Lower lobe of right lung (tissue), 2 donors: ENCODE results near the gene RNF175. TPM values are rescaled to one million over a fixed set of nuclear protein-coding genes. Genes with fewer than 3 reads are reported as not detected.

Experiments
- ATAC-seq, 2 donors: fragments of 200-7000 bp; cut with Tn5 transposase; one replicate each; pipeline ENCODE4 v1.9.1; 2020 to 2022; ENCODE audit warnings: mild to moderate bottlenecking in 2 of 2, moderate library complexity in 2 of 2
- DNase-seq: peaks from one replicate; pipeline ENCODE4 v3.0.0-alpha.2; 2020
- H3K27ac ChIP-seq: fragments of 200-600 bp; one replicate; pipeline ENCODE4 v1.8.0; 2022
- H3K27me3 ChIP-seq: fragments of 200-600 bp; one replicate; pipeline ENCODE4 v1.8.0; 2022; ENCODE audit warnings: low read depth
- H3K36me3 ChIP-seq: fragments of 200-600 bp; one replicate; pipeline ENCODE4 v1.8.0; 2022; ENCODE audit warnings: mild to moderate bottlenecking
- H3K4me1 ChIP-seq: fragments of 200-600 bp; one replicate; pipeline ENCODE4 v1.8.0; 2022
- H3K4me3 ChIP-seq: fragments of 200-600 bp; one replicate; pipeline ENCODE4 v1.8.0; 2022; ENCODE audit warnings: mild to moderate bottlenecking
- H3K9me3 ChIP-seq: fragments of 200-600 bp; one replicate; pipeline ENCODE4 v1.8.0; 2022
- CTCF ChIP-seq: fragments of 200-600 bp; IDR thresholded peaks from one replicate; pipeline ENCODE4 v1.8.0; 2022; ENCODE audit warnings: antibody characterized with exemption, mild to moderate bottlenecking
- intact Hi-C: fragments of 100-400 bp; cut with DNase I; formaldehyde crosslinking; loops from one replicate; pipeline ENCODE4 v1.11.0; 2022
- total RNA-seq: library from RNA; stranded (reverse); fragmentation: NEBNext Ultra II Directional; extraction: Animal tissue kit (Norgen Biotek cat#: 25700); gene quantifications from one replicate; pipeline ENCODE4 v1.2.1, GENCODE V29; 2021
- donor health status: DM: no; HTN: yes; CAD: no; lungs with severe emphysema.

The RNF175 gene
- total RNA-seq, 1 donor from 2014 or later, result 0.12 TPM

GRCh38 chr4:153778383-153778782 lies 18.6 kb upstream of the RNF175 start:
- Histone ChIP-seq H3K27ac (no peak overlapping the region), H3K4me3 (no peak overlapping the region), H3K27me3 (peaks cover 5% of the 10 kb centered on the region), H3K36me3 (no peaks in the 10 kb centered on the region), H3K4me1 (no peaks in the 10 kb centered on the region), H3K9me3 (no peaks in the 10 kb centered on the region)
- intact Hi-C loops, result no loop called here
- TF ChIP-seq CTCF, result no peak
- DNase-seq, result no peak
- ATAC-seq, result no peak

DNA sequence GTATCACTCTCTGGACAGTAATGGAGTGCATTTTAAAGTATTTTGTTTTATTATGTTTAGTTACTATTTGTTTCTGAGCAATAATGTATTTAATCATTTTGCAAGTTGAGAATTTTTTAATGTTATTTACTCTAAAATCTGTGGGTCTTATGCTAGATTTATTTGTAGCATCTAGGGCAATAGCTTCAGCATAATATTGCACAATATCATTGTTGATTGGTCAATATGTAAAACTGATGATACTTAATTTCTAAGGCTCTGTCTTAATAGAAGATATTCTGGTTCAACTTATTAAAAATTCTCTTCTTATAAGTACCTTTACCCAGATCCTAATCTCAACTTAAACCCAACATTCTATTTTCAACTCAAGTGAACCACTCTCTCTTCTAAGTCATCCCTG lies 17.6 kb upstream of the RNF175 start:
- H3K4me1 ChIP-seq, result no peaks in the 10 kb centered on the region
- no peaks in the 10 kb centered on the region for H3K36me3 ChIP-seq
- intact Hi-C loops, result no loop called here
- no peak overlapping the region for H3K27ac ChIP-seq
- no peak for TF ChIP-seq CTCF
- no peak for DNase-seq
- peaks cover 4% of the 10 kb centered on the region for H3K27me3 ChIP-seq
- no peaks in the 10 kb centered on the region for H3K9me3 ChIP-seq
- no peak for ATAC-seq
- H3K4me3 ChIP-seq, result no peak overlapping the region

GRCh38 chr4:153776601-153777000 lies 16.8 kb upstream of the RNF175 start:
- Histone ChIP-seq H3K9me3 (no peaks in the 10 kb centered on the region), H3K4me1 (no peaks in the 10 kb centered on the region), H3K27me3 (peaks cover 4% of the 10 kb centered on the region), H3K36me3 (no peaks in the 10 kb centered on the region), H3K4me3 (no peak overlapping the region), H3K27ac (no peak overlapping the region)
- intact Hi-C loops, result no loop called here
- no peak for TF ChIP-seq CTCF
- no peak for DNase-seq
- ATAC-seq, result no peak

DNA sequence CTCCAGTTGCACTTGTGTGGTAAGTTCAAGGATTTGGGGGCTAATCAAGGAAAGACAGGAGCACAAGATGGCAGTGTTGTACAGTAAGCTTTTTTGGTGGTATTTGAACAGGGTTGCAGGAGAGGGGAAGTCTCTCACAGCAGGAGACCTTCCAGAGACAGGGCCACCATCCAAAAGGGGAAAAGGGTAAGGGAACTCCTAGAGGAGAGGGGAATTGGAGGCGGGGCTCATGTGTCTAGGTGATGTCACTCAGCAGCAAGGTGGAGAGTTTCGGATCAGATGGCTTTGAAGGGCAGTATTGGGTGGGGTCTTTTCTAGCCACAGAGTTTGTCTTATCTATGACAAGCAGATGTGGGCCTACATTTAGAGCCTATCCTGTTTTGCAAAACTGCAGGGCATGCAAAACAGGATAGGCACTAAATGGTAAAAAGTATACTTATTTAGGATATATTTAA lies 13.4 kb upstream of the RNF175 start:
- Histone ChIP-seq H3K4me3 (no peak overlapping the region), H3K27ac (no peak overlapping the region), H3K36me3 (no peaks in the 10 kb centered on the region), H3K4me1 (no peaks in the 10 kb centered on the region), H3K27me3 (no peaks in the 10 kb centered on the region), H3K9me3 (no peaks in the 10 kb centered on the region)
- DNase-seq, result no peak
- intact Hi-C loops, result no loop called here
- no peak for TF ChIP-seq CTCF
- no peak for ATAC-seq

DNA sequence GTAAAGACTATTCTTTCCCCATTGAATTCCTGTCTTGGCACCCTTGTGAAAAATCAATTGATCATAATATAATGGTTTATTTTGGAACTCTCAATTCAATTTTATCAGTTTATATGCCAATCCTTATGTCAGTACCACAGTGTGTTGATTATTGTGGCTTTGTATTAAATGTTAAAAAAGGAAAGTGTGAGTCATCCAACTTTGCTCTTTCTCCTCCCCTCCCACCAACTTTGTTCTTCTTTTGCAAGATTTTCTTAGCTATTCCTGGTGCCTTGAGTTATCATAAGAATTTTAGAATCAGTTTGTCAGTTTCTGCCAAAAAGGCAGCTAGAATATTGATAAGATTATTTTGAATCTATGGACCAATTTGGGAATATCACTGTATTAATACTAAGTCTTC lies 11.2 kb upstream of the RNF175 start:
- H3K36me3 ChIP-seq, result no peaks in the 10 kb centered on the region
- ATAC-seq, result no peak
- no peak for TF ChIP-seq CTCF
- no peaks in the 10 kb centered on the region for H3K9me3 ChIP-seq
- H3K4me3 ChIP-seq, result no peak overlapping the region
- H3K27me3 ChIP-seq, result no peaks in the 10 kb centered on the region
- no peak for DNase-seq
- H3K4me1 ChIP-seq, result no peaks in the 10 kb centered on the region
- intact Hi-C loops, result no loop called here
- no peak overlapping the region for H3K27ac ChIP-seq

DNA sequence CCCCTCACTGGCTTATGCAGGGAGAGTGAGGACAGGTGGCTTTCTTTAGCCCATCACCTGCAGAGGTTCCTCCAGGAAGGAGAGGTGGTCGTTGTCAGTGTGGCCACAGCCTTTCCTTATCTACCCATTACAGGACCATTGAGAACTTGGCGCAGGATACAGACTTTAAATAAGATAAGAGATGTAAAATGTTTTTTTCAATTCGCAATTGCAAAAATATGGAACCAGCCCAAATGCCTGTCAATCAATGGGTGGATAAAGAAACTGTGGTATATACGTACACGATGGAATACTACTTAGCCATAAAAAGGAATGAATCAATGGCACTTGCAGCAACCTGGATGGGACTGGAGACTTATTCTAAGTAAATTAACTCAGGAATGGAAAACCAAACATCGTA lies 6.9 kb upstream of the RNF175 start:
- no peak for ATAC-seq
- TF ChIP-seq CTCF, result no peak

More for the DNA sequence above, 6.9 kb upstream of the RNF175 start:
- Histone ChIP-seq H3K4me3 (no peak overlapping the region), H3K4me1 (no peaks in the 10 kb centered on the region), H3K36me3 (no peaks in the 10 kb centered on the region), H3K27me3 (no peaks in the 10 kb centered on the region), H3K27ac (no peak overlapping the region), H3K9me3 (no peaks in the 10 kb centered on the region)
- DNase-seq, result no peak
- intact Hi-C loops, result no loop called here
